HEK293T (cell line): ENCODE data around the gene UVRAG.

Experiments used
- CTCF ChIA-PET: fragments of 350-600 bp; formaldehyde crosslinking; extraction: SDS; loops from one replicate; lab custom pipeline; 2021; ENCODE audit warnings: antibody characterized with exemption, inconsistent platforms; lab: Yijun Ruan, JAX
- POLR2A ChIA-PET: fragments of 350-600 bp; formaldehyde crosslinking; extraction: SDS; loops from one replicate; lab custom pipeline; 2020; ENCODE audit warnings: antibody characterized with exemption, inconsistent platforms; lab: Yijun Ruan, JAX
- DNase-seq: peaks from one replicate; pipeline ENCODE4 v3.0.0; 2012; ENCODE audit warnings: mixed read lengths; ENCODE audit errors: extremely low spot score
- ARNT ChIP-seq: fragments of 450-650 bp; IDR thresholded peaks from 2 replicates; pipeline ENCODE4 v1.6.1; 2017; ENCODE audit warnings: mild to moderate bottlenecking
- BHLHE40 ChIP-seq: fragments of 450-650 bp; IDR thresholded peaks from 2 replicates; pipeline ENCODE4 v1.6.1; 2016; ENCODE audit warnings: mild to moderate bottlenecking, moderate library complexity, borderline replicate concordance
- CTBP1 ChIP-seq: fragments of 450-650 bp; IDR thresholded peaks from 2 replicates; pipeline ENCODE4 v1.6.1; 2016; ENCODE audit warnings: borderline replicate concordance
- ELF4 ChIP-seq: fragments of 450-650 bp; IDR thresholded peaks from 2 replicates; pipeline ENCODE4 v1.6.1; 2017; ENCODE audit warnings: antibody characterized with exemption
- FOXA1 ChIP-seq: fragments of 450-650 bp; IDR thresholded peaks from 2 replicates; pipeline ENCODE4 v1.6.1; 2016; ENCODE audit warnings: mild to moderate bottlenecking
- FOXK2 ChIP-seq: fragments of 450-650 bp; IDR thresholded peaks from 2 replicates; pipeline ENCODE4 v1.6.1; 2016; ENCODE audit warnings: mild to moderate bottlenecking
- FOXM1 ChIP-seq: fragments of 450-650 bp; IDR thresholded peaks from 2 replicates; pipeline ENCODE4 v1.6.1; 2017; ENCODE audit warnings: mild to moderate bottlenecking, borderline replicate concordance
- HDGF ChIP-seq: fragments of 450-650 bp; IDR thresholded peaks from 2 replicates; pipeline ENCODE4 v1.6.1; 2017; ENCODE audit warnings: antibody characterized with exemption, borderline replicate concordance
- L3MBTL2 ChIP-seq: fragments of 450-650 bp; conservative IDR thresholded peaks from 2 replicates; pipeline ENCODE4 v1.6.1; 2016; ENCODE audit warnings: mild to moderate bottlenecking
- LEF1 ChIP-seq: fragments of 450-650 bp; IDR thresholded peaks from 2 replicates; pipeline ENCODE4 v1.6.1; 2017; ENCODE audit warnings: mild to moderate bottlenecking, borderline replicate concordance
- NFRKB ChIP-seq: fragments of 450-650 bp; IDR thresholded peaks from 2 replicates; pipeline ENCODE4 v1.6.1; 2016; ENCODE audit warnings: mild to moderate bottlenecking, moderate library complexity
- PKNOX1 ChIP-seq: fragments of 450-650 bp; IDR thresholded peaks from 2 replicates; pipeline ENCODE4 v1.6.1; 2016
- SP1 ChIP-seq: fragments of 450-650 bp; IDR thresholded peaks from 2 replicates; pipeline ENCODE4 v1.6.1; 2017
- SUZ12 ChIP-seq: fragments of 450-650 bp; IDR thresholded peaks from 2 replicates; pipeline ENCODE4 v1.6.1; 2016; ENCODE audit warnings: mild to moderate bottlenecking
- TARDBP ChIP-seq: fragments of 450-650 bp; IDR thresholded peaks from 2 replicates; pipeline ENCODE4 v1.6.1; 2016
- ZNF384 ChIP-seq: fragments of 450-650 bp; IDR thresholded peaks from 2 replicates; pipeline ENCODE4 v1.6.1; 2016

The UVRAG gene

DNA sequence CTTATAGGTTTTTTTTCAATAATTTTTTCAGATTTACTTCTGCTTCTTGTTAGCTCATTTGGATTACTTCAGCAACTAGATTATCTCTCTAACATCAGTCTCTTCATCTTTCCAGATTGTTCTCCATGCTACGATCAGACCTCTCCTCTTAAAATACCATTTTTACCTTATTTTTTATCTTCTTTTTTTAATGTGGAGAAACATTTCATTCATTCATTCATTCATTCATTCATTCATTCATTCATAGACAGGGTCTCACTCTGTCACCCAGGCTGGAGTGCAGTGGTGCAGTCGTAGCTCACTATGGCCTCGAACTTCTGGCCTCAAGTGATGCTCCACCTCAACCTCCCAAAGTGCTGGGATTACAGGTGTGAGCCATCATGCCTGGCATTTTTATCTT, 189.4 kb downstream of the UVRAG start:
- ChIA-PET CTCF (no interaction called here), POLR2A (no interaction called here)
- TF ChIP-seq HDGF = no peak
- no peak for TF ChIP-seq LEF1
- TF ChIP-seq BHLHE40 = no peak
- TF ChIP-seq SUZ12 = no peak
- no peak for TF ChIP-seq FOXM1
- TF ChIP-seq L3MBTL2 = no peak
- TF ChIP-seq PKNOX1 = no peak
- TF ChIP-seq SP1 = no peak
- no peak for TF ChIP-seq NFRKB
- TF ChIP-seq CTBP1 = no peak
- TF ChIP-seq TARDBP = no peak
- no peak for TF ChIP-seq ELF4
- no peak for TF ChIP-seq FOXA1
- TF ChIP-seq ARNT = no peak
- no peak for TF ChIP-seq FOXK2
- DNase-seq = no peak

- DNase-seq = no peak
- TF ChIP-seq L3MBTL2 (no peak), SUZ12 (no peak), FOXA1 (no peak), ELF4 (no peak), SP1 (no peak), NFRKB (no peak), TARDBP (no peak), ZNF384 (no peak), FOXM1 (no peak), BHLHE40 (no peak), LEF1 (no peak), HDGF (no peak), PKNOX1 (no peak)
- CTCF ChIA-PET = no interaction called here
- POLR2A ChIA-PET = no interaction called here
Observed at GRCh38 chr11:76005756-76006155, 190.7 kb downstream of the UVRAG start.

- no peak for TF ChIP-seq PKNOX1
- no peak for TF ChIP-seq L3MBTL2
- TF ChIP-seq ELF4 = no peak
- TF ChIP-seq NFRKB = no peak
- TF ChIP-seq TARDBP = no peak
- TF ChIP-seq FOXK2 = no peak
- no peak for TF ChIP-seq LEF1
- TF ChIP-seq CTBP1 = no peak
- TF ChIP-seq SP1 = no peak
- no peak for TF ChIP-seq FOXA1
- no peak for TF ChIP-seq HDGF
- TF ChIP-seq SUZ12 = no peak
- TF ChIP-seq BHLHE40 = no peak
- no peak for TF ChIP-seq ZNF384
- no peak for TF ChIP-seq FOXM1
- no peak for TF ChIP-seq ARNT
- ChIA-PET CTCF (interaction anchor here (0.9 kb wide), 1 partner anchor 9 kb away, joined by 3 read pairs; no protein-coding TSS in a partner anchor), POLR2A (no interaction called here)
- DNase-seq = no peak
Observed at GRCh38 chr11:76007166-76007565, 192.2 kb downstream of the UVRAG start.

DNA sequence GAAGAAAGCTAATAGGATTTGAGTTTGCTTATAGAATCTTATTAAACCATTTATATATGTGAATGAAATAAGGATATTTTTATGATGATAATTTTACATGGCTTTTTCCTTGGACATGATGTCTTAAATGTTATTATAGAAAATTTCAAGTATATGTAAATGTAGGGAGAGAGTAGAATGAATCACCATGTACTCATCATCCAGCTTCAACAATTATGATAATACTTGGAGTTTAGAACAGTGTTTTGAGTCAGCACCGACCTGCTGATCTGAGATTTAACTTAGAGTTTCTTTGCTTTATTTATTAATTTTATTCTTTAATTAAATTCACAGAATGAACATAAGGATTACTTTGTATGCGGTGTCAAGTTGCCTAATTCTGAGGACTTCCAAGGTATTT, 193.5 kb downstream of the UVRAG start:
- no peak for DNase-seq
- ChIA-PET POLR2A (no interaction called here), CTCF (no interaction called here)
- TF ChIP-seq ARNT (no peak), SP1 (no peak), L3MBTL2 (no peak), NFRKB (no peak), LEF1 (no peak), SUZ12 (no peak), FOXM1 (no peak), BHLHE40 (no peak)

- no peak for TF ChIP-seq FOXM1
- TF ChIP-seq NFRKB = no peak
- TF ChIP-seq LEF1 = no peak
- no peak for TF ChIP-seq ARNT
- no peak for TF ChIP-seq SP1
- TF ChIP-seq FOXA1 = no peak
- no peak for TF ChIP-seq FOXK2
- no peak for TF ChIP-seq SUZ12
- TF ChIP-seq TARDBP = no peak
- TF ChIP-seq CTBP1 = no peak
- no peak for TF ChIP-seq L3MBTL2
- no peak for TF ChIP-seq BHLHE40
- TF ChIP-seq HDGF = no peak
- POLR2A ChIA-PET = no interaction called here
- CTCF ChIA-PET = interaction anchor here (0.6 to 0.9 kb wide), 2 partner anchors 12 to 162 kb away, joined by 3 read pairs; no protein-coding TSS in a partner anchor
- no peak for DNase-seq
Observed at GRCh38 chr11:76010051-76010450, 195.0 kb downstream of the UVRAG start.

GRCh38 chr11:76013526-76013925, 198.5 kb downstream of the UVRAG start:
- POLR2A ChIA-PET = no interaction called here
- no peak for TF ChIP-seq HDGF
- CTCF ChIA-PET = no interaction called here
- no peak for DNase-seq
